K562 (cell line): ENCODE data around the gene PRRT2. TPM values are rescaled to one million over a fixed set of nuclear protein-coding genes. Genes with fewer than 3 reads are reported as not detected.

Experiments
- ETV6 ChIP-seq, 3 experiments: fragments of 150-350 bp in 1 of 3; sonication (generic) in 1 of 3; formaldehyde crosslinking in 1 of 3; IDR thresholded peaks; 2 replicates each; pipeline versions ENCODE4 v1.6.1 to v1.8.0; 2014 to 2022; ENCODE audit warnings: borderline replicate concordance in 2 of 3, low read depth in 2 of 3, antibody characterized with exemption in 1 of 3, low read length in 1 of 3, mild to moderate bottlenecking in 1 of 3, missing genetic modification reagents in 1 of 3
- HNRNPH1 ChIP-seq: fragments of 200-400 bp; formaldehyde crosslinking; optimal IDR thresholded peaks from 2 replicates; pipeline ENCODE3; 2017; ENCODE audit warnings: low read depth, mild to moderate bottlenecking, low read length, moderate library complexity
- MED1 ChIP-seq: sonication (generic); formaldehyde crosslinking; IDR thresholded peaks from 2 replicates; pipeline ENCODE4 v1.8.1; 2023; ENCODE audit warnings: missing genetic modification reagents, borderline replicate concordance
- NKRF ChIP-seq: fragments of 450-650 bp; IDR thresholded peaks from 2 replicates; pipeline ENCODE4 v1.6.1; 2016; ENCODE audit warnings: borderline replicate concordance
- POLR2AphosphoS5 ChIP-seq: IDR thresholded peaks from 2 replicates; pipeline ENCODE4 v1.6.1; 2011; ENCODE audit warnings: mild to moderate bottlenecking, low read depth, low read length, moderate library complexity; ENCODE audit not compliant: control insufficient read depth, insufficient read depth
- SP2 ChIP-seq: IDR thresholded peaks from 2 replicates; pipeline ENCODE4 v1.6.1; 2011; ENCODE audit warnings: mild to moderate bottlenecking, low read depth, low read length, moderate library complexity; ENCODE audit not compliant: poor library complexity, severe bottlenecking; ENCODE audit errors: extremely low read depth
- TARDBP ChIP-seq: fragments of 450-650 bp; IDR thresholded peaks from 2 replicates; pipeline ENCODE4 v1.6.1; 2016
- TOE1 ChIP-seq, 2 experiments: fragments of 450-650 bp in 1 of 2; sonication (generic) in 1 of 2; formaldehyde crosslinking in 1 of 2; IDR thresholded peaks; 2 replicates each; pipeline versions ENCODE4 v1.7.1 to v1.8.0; 2016 to 2022; ENCODE audit warnings: borderline replicate concordance in 2 of 2, mild to moderate bottlenecking in 2 of 2, antibody characterized with exemption in 1 of 2, inconsistent platforms in 1 of 2, low read depth in 1 of 2, missing genetic modification reagents in 1 of 2, moderate library complexity in 1 of 2
- TRIM25 ChIP-seq: fragments of 450-650 bp; IDR thresholded peaks from 2 replicates; pipeline ENCODE4 v1.7.0; 2016; ENCODE audit warnings: borderline replicate concordance
- ZBTB17 ChIP-seq: fragments of 450-650 bp; formaldehyde crosslinking; IDR thresholded peaks from 2 replicates; pipeline ENCODE4 v1.4.0; 2020; ENCODE audit warnings: mild to moderate bottlenecking
- ZC3H4 ChIP-seq: sonication (generic); formaldehyde crosslinking; IDR thresholded peaks from 2 replicates; pipeline ENCODE4 v1.9.0; 2021; ENCODE audit warnings: missing genetic modification reagents, borderline replicate concordance
- polyA plus RNA-seq, 8 experiments: library from polyadenylated mRNA; depleted of rRNA in 4 of 8; stranded (reverse) in 5 of 8; unstranded in 3 of 8; fragments of >200 nt; fragmentation: Nextera tagmentation in 2 of 8; fragmentation: Illumina TruSeq in 1 of 8; extraction: Ambion mirVana in 2 of 8; extraction: Trizol in 1 of 8; gene quantifications; 2 replicates each; pipeline versions ENCODE4 v1.2.1 to v1.2.3, GENCODE V29; 2011 to 2014; ENCODE audit warnings: inconsistent platforms in 1 of 8, missing spikeins in 1 of 8
- total RNA-seq, 7 experiments: library from RNA; depleted of rRNA in 6 of 7; stranded (reverse); fragments of >200 nt in 6 of 7; fragmentation: Illumina TruSeq in 2 of 7; extraction: Trizol in 2 of 7; gene quantifications; 2 replicates each; pipeline versions ENCODE4 v1.2.1 to v1.2.3, GENCODE V29; 2011 to 2021; ENCODE audit warnings: low replicate concordance in 1 of 7
- TF ChIP-seq, protein P1 (sequence below): sonication (generic); formaldehyde crosslinking; IDR thresholded peaks from 2 replicates; pipeline ENCODE4 v1.8.1; 2023; ENCODE audit warnings: missing genetic modification reagents, mild to moderate bottlenecking, borderline replicate concordance
- TF ChIP-seq, protein P2 (sequence below): conservative IDR thresholded peaks from 2 replicates; pipeline ENCODE4 v1.6.1; 2011; ENCODE audit warnings: low read depth, mild to moderate bottlenecking, low read length; ENCODE audit not compliant: control insufficient read depth

Gene PRRT2
- total and polyA plus RNA-seq, 9 of the 15 experiments (the other 6 are each of a cell fraction or from before 2014, with no cell fraction given) = 0.11 to 1.0 (median 0.42) TPM; not detected in 2

- TF ChIP-seq TRIM25 (0 out of 2 replicates have a peak, but pooled peaks have one; percentile 29), TARDBP (no peak), NKRF (0 out of 2 replicates have a peak, but pooled peaks have one; percentile 16), MED1 (CRISPR knock-in tag) (0 out of 2 replicates have a peak, but pooled peaks have one; percentile 67), TOE1 (IDR thresholded peaks at IDR 0.05; ENCODE audit: borderline replicate concordance) (no peak), TOE1 (CRISPR knock-in tag; IDR thresholded peaks at IDR 0.05; ENCODE audit: borderline replicate concordance, low read depth) (0 out of 2 replicates have a peak, but pooled peaks have one; percentile 38), HNRNPH1 (no peak), ZC3H4 (0 out of 2 replicates have a peak, but pooled peaks have one; percentile 67), ZBTB17 (CRISPR knock-in tag) (no peak), ETV6 (IDR thresholded peaks at IDR 0.05; ENCODE audit: borderline replicate concordance in 1 of 2, low read depth in 2 of 2, low read length in 1 of 2) (no peak), ETV6 (CRISPR knock-in tag; IDR thresholded peaks at IDR 0.05; ENCODE audit: borderline replicate concordance) (0 out of 2 replicates have a peak, but pooled peaks have one; percentile 11), POLR2AphosphoS5 (no peak), SP2 (no peak)
- TF ChIP-seq, protein P1, sequence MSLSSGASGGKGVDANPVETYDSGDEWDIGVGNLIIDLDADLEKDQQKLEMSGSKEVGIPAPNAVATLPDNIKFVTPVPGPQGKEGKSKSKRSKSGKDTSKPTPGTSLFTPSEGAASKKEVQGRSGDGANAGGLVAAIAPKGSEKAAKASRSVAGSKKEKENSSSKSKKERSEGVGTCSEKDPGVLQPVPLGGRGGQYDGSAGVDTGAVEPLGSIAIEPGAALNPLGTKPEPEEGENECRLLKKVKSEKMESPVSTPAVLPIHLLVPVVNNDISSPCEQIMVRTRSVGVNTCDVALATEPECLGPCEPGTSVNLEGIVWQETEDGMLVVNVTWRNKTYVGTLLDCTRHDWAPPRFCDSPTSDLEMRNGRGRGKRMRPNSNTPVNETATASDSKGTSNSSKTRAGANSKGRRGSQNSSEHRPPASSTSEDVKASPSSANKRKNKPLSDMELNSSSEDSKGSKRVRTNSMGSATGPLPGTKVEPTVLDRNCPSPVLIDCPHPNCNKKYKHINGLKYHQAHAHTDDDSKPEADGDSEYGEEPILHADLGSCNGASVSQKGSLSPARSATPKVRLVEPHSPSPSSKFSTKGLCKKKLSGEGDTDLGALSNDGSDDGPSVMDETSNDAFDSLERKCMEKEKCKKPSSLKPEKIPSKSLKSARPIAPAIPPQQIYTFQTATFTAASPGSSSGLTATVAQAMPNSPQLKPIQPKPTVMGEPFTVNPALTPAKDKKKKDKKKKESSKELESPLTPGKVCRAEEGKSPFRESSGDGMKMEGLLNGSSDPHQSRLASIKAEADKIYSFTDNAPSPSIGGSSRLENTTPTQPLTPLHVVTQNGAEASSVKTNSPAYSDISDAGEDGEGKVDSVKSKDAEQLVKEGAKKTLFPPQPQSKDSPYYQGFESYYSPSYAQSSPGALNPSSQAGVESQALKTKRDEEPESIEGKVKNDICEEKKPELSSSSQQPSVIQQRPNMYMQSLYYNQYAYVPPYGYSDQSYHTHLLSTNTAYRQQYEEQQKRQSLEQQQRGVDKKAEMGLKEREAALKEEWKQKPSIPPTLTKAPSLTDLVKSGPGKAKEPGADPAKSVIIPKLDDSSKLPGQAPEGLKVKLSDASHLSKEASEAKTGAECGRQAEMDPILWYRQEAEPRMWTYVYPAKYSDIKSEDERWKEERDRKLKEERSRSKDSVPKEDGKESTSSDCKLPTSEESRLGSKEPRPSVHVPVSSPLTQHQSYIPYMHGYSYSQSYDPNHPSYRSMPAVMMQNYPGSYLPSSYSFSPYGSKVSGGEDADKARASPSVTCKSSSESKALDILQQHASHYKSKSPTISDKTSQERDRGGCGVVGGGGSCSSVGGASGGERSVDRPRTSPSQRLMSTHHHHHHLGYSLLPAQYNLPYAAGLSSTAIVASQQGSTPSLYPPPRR (CRISPR knock-in tag) = peak; percentile 32; the same call in 1 of the 2 replicates
- TF ChIP-seq, protein P2, sequence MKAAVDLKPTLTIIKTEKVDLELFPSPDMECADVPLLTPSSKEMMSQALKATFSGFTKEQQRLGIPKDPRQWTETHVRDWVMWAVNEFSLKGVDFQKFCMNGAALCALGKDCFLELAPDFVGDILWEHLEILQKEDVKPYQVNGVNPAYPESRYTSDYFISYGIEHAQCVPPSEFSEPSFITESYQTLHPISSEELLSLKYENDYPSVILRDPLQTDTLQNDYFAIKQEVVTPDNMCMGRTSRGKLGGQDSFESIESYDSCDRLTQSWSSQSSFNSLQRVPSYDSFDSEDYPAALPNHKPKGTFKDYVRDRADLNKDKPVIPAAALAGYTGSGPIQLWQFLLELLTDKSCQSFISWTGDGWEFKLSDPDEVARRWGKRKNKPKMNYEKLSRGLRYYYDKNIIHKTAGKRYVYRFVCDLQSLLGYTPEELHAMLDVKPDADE = peak; percentile 10; the same call in 1 of the 2 replicates
Measured at GRCh38 chr16:29790949-29791844, 20.8 kb upstream of the PRRT2 start (continued).
